ENCODE results near the gene SEC16B.

SEC16B gene

DNA sequence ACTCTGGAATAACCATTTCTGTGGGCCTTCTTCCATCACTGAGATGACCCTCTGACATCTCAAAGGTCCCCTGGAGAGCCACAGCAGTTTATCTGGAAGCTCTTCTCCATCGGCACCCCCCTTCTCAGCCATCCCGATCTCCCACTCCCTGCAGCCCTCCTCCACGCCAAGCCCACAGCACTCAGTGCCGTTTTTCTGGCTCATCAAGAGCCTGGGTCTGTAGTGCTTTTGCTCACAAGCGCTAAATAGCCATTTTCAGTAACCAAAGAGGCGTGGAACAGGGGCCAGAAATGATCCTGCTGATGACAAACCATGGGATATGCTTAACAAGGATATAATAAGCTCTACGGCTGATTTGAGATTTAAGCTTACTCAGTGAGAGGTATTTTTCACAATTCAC, 17.6 kb downstream of the SEC16B start:
- Histone ChIP-seq H3K36me3 (ENCODE audit: control insufficient read depth in 2 of 2, insufficient read depth in 1 of 2, low read length in 2 of 2) (no peaks in the 10 kb centered on the region), H3K4me1 (ENCODE audit: control insufficient read depth, insufficient read depth, low read length) (no peaks in the 10 kb centered on the region), H3K9me3 (ENCODE audit: control insufficient read depth, insufficient read depth, low read depth, low read length) (no peaks in the 10 kb centered on the region), H3K4me3 (ENCODE audit: low read depth, low read length) (no peak overlapping the region), H3K27ac (ENCODE audit: extremely low read depth, low read depth, low read length) (no peak overlapping the region)
- CTCF ChIA-PET: interaction anchor here (0.6 kb wide), 2 partner anchors 19 to 98 kb away, joined by 3 to 4 read pairs; no protein-coding TSS in a partner anchor
- no peak for TF ChIP-seq ZNF398 (tag by site-specific recombination; IDR thresholded peaks at IDR 0.05)
- TF ChIP-seq BCL11A (tag by site-specific recombination; IDR thresholded peaks at IDR 0.05; ENCODE audit: low read depth): no peak
- TF ChIP-seq KLF10 (tag by site-specific recombination; IDR thresholded peaks at IDR 0.05): no peak
- no peak for TF ChIP-seq PRDM4 (tag by site-specific recombination; IDR thresholded peaks at IDR 0.05)
- TF ChIP-seq, protein P1, sequence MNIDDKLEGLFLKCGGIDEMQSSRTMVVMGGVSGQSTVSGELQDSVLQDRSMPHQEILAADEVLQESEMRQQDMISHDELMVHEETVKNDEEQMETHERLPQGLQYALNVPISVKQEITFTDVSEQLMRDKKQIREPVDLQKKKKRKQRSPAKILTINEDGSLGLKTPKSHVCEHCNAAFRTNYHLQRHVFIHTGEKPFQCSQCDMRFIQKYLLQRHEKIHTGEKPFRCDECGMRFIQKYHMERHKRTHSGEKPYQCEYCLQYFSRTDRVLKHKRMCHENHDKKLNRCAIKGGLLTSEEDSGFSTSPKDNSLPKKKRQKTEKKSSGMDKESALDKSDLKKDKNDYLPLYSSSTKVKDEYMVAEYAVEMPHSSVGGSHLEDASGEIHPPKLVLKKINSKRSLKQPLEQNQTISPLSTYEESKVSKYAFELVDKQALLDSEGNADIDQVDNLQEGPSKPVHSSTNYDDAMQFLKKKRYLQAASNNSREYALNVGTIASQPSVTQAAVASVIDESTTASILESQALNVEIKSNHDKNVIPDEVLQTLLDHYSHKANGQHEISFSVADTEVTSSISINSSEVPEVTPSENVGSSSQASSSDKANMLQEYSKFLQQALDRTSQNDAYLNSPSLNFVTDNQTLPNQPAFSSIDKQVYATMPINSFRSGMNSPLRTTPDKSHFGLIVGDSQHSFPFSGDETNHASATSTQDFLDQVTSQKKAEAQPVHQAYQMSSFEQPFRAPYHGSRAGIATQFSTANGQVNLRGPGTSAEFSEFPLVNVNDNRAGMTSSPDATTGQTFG (tag by site-specific recombination; IDR thresholded peaks at IDR 0.05; ENCODE audit: borderline replicate concordance): no peak
- TF ChIP-seq, protein P2, sequence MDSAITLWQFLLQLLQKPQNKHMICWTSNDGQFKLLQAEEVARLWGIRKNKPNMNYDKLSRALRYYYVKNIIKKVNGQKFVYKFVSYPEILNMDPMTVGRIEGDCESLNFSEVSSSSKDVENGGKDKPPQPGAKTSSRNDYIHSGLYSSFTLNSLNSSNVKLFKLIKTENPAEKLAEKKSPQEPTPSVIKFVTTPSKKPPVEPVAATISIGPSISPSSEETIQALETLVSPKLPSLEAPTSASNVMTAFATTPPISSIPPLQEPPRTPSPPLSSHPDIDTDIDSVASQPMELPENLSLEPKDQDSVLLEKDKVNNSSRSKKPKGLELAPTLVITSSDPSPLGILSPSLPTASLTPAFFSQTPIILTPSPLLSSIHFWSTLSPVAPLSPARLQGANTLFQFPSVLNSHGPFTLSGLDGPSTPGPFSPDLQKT (IDR thresholded peaks at IDR 0.05; ENCODE audit: borderline replicate concordance, low read depth, low read length): no peak
- TF ChIP-seq ZNF549 (tag by site-specific recombination; IDR thresholded peaks at IDR 0.05): no peak
- no peak for TF ChIP-seq KLF8 (tag by site-specific recombination; IDR thresholded peaks at IDR 0.05)
- no peak for TF ChIP-seq MYNN (tag by site-specific recombination; IDR thresholded peaks at IDR 0.05; ENCODE audit: borderline replicate concordance)
- TF ChIP-seq ZNF76 (tag by site-specific recombination; IDR thresholded peaks at IDR 0.05; ENCODE audit: borderline replicate concordance, low read depth): no peak
- TF ChIP-seq ZNF391 (tag by site-specific recombination; IDR thresholded peaks at IDR 0.05; ENCODE audit: borderline replicate concordance, low read depth): no peak
- TF ChIP-seq KLF17 (tag by site-specific recombination; IDR thresholded peaks at IDR 0.05): no peak
- TF ChIP-seq, protein P3, sequence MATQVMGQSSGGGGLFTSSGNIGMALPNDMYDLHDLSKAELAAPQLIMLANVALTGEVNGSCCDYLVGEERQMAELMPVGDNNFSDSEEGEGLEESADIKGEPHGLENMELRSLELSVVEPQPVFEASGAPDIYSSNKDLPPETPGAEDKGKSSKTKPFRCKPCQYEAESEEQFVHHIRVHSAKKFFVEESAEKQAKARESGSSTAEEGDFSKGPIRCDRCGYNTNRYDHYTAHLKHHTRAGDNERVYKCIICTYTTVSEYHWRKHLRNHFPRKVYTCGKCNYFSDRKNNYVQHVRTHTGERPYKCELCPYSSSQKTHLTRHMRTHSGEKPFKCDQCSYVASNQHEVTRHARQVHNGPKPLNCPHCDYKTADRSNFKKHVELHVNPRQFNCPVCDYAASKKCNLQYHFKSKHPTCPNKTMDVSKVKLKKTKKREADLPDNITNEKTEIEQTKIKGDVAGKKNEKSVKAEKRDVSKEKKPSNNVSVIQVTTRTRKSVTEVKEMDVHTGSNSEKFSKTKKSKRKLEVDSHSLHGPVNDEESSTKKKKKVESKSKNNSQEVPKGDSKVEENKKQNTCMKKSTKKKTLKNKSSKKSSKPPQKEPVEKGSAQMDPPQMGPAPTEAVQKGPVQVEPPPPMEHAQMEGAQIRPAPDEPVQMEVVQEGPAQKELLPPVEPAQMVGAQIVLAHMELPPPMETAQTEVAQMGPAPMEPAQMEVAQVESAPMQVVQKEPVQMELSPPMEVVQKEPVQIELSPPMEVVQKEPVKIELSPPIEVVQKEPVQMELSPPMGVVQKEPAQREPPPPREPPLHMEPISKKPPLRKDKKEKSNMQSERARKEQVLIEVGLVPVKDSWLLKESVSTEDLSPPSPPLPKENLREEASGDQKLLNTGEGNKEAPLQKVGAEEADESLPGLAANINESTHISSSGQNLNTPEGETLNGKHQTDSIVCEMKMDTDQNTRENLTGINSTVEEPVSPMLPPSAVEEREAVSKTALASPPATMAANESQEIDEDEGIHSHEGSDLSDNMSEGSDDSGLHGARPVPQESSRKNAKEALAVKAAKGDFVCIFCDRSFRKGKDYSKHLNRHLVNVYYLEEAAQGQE (tag by site-specific recombination; IDR thresholded peaks at IDR 0.05): no peak
- no peak for TF ChIP-seq ZBTB7A (tag by site-specific recombination; IDR thresholded peaks at IDR 0.05; ENCODE audit: low read depth)
- POLR2A ChIA-PET: no interaction called here

All from HEK293 (cell line).